ENCODE measurements around the gene PDE9A.
"Not testable (repeated sequence)": the region's sequence is repeated elsewhere in the genome, so short reads cannot be mapped to it uniquely, and the experiment has no call there.

PDE9A gene

GRCh38 chr21:42811960-42812359, 158.5 kb downstream of the PDE9A start:
- Histone ChIP-seq H3K36me3 (replicated peaks; ENCODE audit: insufficient read depth, low read length) (no peaks in the 10 kb centered on the region), H3K27ac (ENCODE audit: low read length) (no peak overlapping the region), H3K4me1 (ENCODE audit: low read length) (no peaks in the 10 kb centered on the region), H3K4me3 (ENCODE audit: low read length) (no peak overlapping the region), H2AFZ (ENCODE audit: low read length) (no peak overlapping the region), H3K4me2 (ENCODE audit: low read depth, low read length) (no peak overlapping the region), H3K9me2 (replicated peaks; ENCODE audit: insufficient read depth, low read length) (no peaks in the 10 kb centered on the region), H4K20me1 (ENCODE audit: insufficient read depth, low read length) (no peaks in the 10 kb centered on the region), H3K27me3 (replicated peaks; ENCODE audit: insufficient read depth, low read length) (peaks cover 81% of the 10 kb centered on the region), H3F3A (ENCODE audit: insufficient read depth, low read length) (no peaks in the 10 kb centered on the region), H3K9me3 (replicated peaks; ENCODE audit: insufficient read depth, low read length) (no peaks in the 10 kb centered on the region), H3K9ac (ENCODE audit: low read length) (no peak overlapping the region), H3K79me2 (ENCODE audit: low read length) (no peaks in the 10 kb centered on the region)
- TF ChIP-seq EZH2 (optimal IDR thresholded peaks at IDR 0.05; ENCODE audit: low read depth, low read length), result no peak
- TF ChIP-seq, protein P1, sequence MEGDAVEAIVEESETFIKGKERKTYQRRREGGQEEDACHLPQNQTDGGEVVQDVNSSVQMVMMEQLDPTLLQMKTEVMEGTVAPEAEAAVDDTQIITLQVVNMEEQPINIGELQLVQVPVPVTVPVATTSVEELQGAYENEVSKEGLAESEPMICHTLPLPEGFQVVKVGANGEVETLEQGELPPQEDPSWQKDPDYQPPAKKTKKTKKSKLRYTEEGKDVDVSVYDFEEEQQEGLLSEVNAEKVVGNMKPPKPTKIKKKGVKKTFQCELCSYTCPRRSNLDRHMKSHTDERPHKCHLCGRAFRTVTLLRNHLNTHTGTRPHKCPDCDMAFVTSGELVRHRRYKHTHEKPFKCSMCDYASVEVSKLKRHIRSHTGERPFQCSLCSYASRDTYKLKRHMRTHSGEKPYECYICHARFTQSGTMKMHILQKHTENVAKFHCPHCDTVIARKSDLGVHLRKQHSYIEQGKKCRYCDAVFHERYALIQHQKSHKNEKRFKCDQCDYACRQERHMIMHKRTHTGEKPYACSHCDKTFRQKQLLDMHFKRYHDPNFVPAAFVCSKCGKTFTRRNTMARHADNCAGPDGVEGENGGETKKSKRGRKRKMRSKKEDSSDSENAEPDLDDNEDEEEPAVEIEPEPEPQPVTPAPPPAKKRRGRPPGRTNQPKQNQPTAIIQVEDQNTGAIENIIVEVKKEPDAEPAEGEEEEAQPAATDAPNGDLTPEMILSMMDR (IDR thresholded peaks at IDR 0.05; ENCODE audit: low read length), result no peak
- TF ChIP-seq EZH2phosphoT487 (IDR thresholded peaks at IDR 0.05; ENCODE audit: low read length), result no peak
- no peak for DNase-seq

DNA sequence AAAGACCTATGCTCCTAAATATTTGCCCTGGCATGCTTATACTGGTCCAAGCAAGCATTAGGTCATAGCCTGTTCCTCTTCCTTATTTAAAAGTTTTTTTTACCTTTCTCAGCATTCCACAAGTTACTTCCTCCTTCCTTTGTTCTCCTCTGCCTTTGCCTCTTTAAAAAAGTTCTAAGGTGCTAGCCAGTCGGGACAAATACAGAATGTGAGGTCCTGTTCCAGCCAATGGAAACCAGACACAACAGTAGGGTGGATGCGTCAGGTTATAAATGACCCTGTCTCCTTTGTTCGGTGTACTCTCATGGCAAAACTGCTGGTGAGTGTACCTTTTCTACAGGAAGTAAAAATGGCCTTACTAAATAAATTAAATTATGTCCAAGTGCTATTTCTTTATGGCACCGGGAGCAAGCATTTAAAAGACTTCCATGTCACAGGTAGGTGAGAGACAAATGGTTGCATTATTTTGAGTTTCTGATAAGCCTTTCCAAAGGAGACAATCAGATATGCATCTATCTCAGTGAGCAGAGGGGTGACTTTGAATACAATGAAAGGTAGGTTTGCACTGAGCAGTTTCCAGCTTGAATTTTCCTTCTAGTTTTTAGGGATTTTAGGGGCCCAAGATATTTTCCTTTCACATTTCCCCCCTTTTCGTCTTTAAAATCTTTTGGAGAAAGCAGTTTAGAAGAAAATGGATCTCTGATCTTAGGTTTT, 159.3 kb downstream of the PDE9A start:
- not testable (repeated sequence) for H3K9me2 ChIP-seq (replicated peaks; ENCODE audit: insufficient read depth, low read length); DNase-seq; H2AFZ ChIP-seq (ENCODE audit: low read length); H4K20me1 ChIP-seq (ENCODE audit: insufficient read depth, low read length); H3K9ac ChIP-seq (ENCODE audit: low read length); H3K36me3 ChIP-seq (replicated peaks; ENCODE audit: insufficient read depth, low read length); H3K4me1 ChIP-seq (ENCODE audit: low read length); H3K79me2 ChIP-seq (ENCODE audit: low read length); H3F3A ChIP-seq (ENCODE audit: insufficient read depth, low read length); H3K4me2 ChIP-seq (ENCODE audit: low read depth, low read length); H3K9me3 ChIP-seq (replicated peaks; ENCODE audit: insufficient read depth, low read length); H3K27ac ChIP-seq (ENCODE audit: low read length); H3K4me3 ChIP-seq (ENCODE audit: low read length)
- H3K27me3 ChIP-seq (replicated peaks; ENCODE audit: insufficient read depth, low read length), result peaks cover 75% of the 10 kb centered on the region

DNA sequence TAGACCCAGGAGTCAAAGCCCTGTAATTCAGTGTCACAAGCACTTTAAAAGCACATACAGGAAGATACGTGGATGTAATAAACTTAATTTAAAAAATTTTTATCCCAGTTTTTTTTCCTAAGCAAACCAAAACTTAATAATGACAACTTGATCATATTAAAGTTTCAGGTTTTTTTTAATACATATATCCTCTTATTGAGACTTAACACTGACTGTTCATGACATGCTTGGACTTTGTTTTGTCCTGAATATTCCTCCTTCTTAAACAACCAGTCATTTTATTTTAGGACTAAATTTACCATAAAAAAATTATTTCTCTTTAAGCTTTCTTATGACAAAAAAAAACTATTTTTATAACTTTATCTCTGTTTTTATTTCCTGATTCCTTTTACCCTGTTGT, 161.8 kb downstream of the PDE9A start:
- H3F3A ChIP-seq (ENCODE audit: insufficient read depth, low read length), result no peaks in the 10 kb centered on the region
- no peak overlapping the region for H3K4me2 ChIP-seq (ENCODE audit: low read depth, low read length)
- no peaks in the 10 kb centered on the region for H3K4me1 ChIP-seq (ENCODE audit: low read length)
- no peak overlapping the region for H3K27ac ChIP-seq (ENCODE audit: low read length)
- no peaks in the 10 kb centered on the region for H4K20me1 ChIP-seq (ENCODE audit: insufficient read depth, low read length)
- H3K4me3 ChIP-seq (ENCODE audit: low read length), result no peak overlapping the region
- H3K79me2 ChIP-seq (ENCODE audit: low read length), result no peaks in the 10 kb centered on the region
- H3K9ac ChIP-seq (ENCODE audit: low read length), result no peak overlapping the region
- no peaks in the 10 kb centered on the region for H3K36me3 ChIP-seq (replicated peaks; ENCODE audit: insufficient read depth, low read length)
- no peaks in the 10 kb centered on the region for H3K9me2 ChIP-seq (replicated peaks; ENCODE audit: insufficient read depth, low read length)
- DNase-seq, result no peak
- peaks cover 49% of the 10 kb centered on the region for H3K27me3 ChIP-seq (replicated peaks; ENCODE audit: insufficient read depth, low read length)
- H2AFZ ChIP-seq (ENCODE audit: low read length), result no peak overlapping the region
- no peaks in the 10 kb centered on the region for H3K9me3 ChIP-seq (replicated peaks; ENCODE audit: insufficient read depth, low read length)
- TF ChIP-seq EZH2phosphoT487 (IDR thresholded peaks at IDR 0.05; ENCODE audit: low read length), result no peak
- TF ChIP-seq, protein P1 (IDR thresholded peaks at IDR 0.05; ENCODE audit: low read length), result no peak
- TF ChIP-seq EZH2 (optimal IDR thresholded peaks at IDR 0.05; ENCODE audit: low read depth, low read length), result no peak

DNA sequence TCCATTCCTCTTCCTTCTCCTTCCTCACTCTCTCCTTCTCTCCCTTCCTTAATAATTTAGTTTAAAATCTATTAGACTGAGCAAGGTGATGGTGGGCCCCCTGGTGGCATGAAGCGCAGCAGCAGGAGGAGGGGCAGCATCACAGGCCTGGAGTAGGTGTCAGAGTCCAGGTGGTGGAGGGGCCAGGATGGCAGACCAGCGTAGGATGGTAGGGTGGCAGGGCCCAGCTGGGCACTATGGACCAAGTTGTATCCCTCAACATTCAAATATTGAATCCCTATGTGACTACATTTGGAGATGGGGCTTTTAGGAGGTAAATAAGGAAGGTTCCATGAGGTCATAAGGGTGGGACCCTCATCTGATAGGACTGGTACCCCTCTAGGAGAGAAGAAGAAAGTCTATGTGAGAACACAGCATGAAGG, 164.9 kb downstream of the PDE9A start:
- TF ChIP-seq, protein P1 (IDR thresholded peaks at IDR 0.05; ENCODE audit: low read length), result peak; percentile 99
- TF ChIP-seq EZH2 (optimal IDR thresholded peaks at IDR 0.05; ENCODE audit: low read depth, low read length), result no peak
- TF ChIP-seq EZH2phosphoT487 (IDR thresholded peaks at IDR 0.05; ENCODE audit: low read length), result no peak
- no peaks in the 10 kb centered on the region for H4K20me1 ChIP-seq (ENCODE audit: insufficient read depth, low read length)
- DNase-seq, result peak; percentile 62

More for the DNA sequence above, 164.9 kb downstream of the PDE9A start:
- H3K27me3 ChIP-seq (replicated peaks; ENCODE audit: insufficient read depth, low read length), result peaks cover 20% of the 10 kb centered on the region; the same call in 1 of the 2 replicates
- no peaks in the 10 kb centered on the region for H3K9me3 ChIP-seq (replicated peaks; ENCODE audit: insufficient read depth, low read length)
- no peak overlapping the region for H2AFZ ChIP-seq (ENCODE audit: low read length)
- H3K4me2 ChIP-seq (ENCODE audit: low read depth, low read length), result no peak overlapping the region
- H3K27ac ChIP-seq (ENCODE audit: low read length), result no peak overlapping the region
- no peaks in the 10 kb centered on the region for H3K79me2 ChIP-seq (ENCODE audit: low read length)
- no peak overlapping the region for H3K9ac ChIP-seq (ENCODE audit: low read length)
- no peaks in the 10 kb centered on the region for H3K4me1 ChIP-seq (ENCODE audit: low read length)
- no peaks in the 10 kb centered on the region for H3K9me2 ChIP-seq (replicated peaks; ENCODE audit: insufficient read depth, low read length)
- no peak overlapping the region for H3K4me3 ChIP-seq (ENCODE audit: low read length)
- no peaks in the 10 kb centered on the region for H3F3A ChIP-seq (ENCODE audit: insufficient read depth, low read length)
- H3K36me3 ChIP-seq (replicated peaks; ENCODE audit: insufficient read depth, low read length), result no peaks in the 10 kb centered on the region
